GM19099 (cell line): ENCODE data around the gene SYTL2.
A peak's percentile ranks its signal among the peaks of the same experiment; 100 is the strongest.

Experiments
- POLR2A ChIP-seq: IDR thresholded peaks from 3 replicates; pipeline ENCODE4 v1.6.1; 2011; ENCODE audit warnings: low read depth; ENCODE audit not compliant: insufficient read length; ENCODE audit errors: extremely low read depth

SYTL2 gene

GRCh38 chr11:85699957-85700741, 110.8 kb downstream of the SYTL2 start:
- TF ChIP-seq POLR2A = no peak

GRCh38 chr11:85698195-85698594, 112.7 kb downstream of the SYTL2 start:
- TF ChIP-seq POLR2A = no peak

DNA sequence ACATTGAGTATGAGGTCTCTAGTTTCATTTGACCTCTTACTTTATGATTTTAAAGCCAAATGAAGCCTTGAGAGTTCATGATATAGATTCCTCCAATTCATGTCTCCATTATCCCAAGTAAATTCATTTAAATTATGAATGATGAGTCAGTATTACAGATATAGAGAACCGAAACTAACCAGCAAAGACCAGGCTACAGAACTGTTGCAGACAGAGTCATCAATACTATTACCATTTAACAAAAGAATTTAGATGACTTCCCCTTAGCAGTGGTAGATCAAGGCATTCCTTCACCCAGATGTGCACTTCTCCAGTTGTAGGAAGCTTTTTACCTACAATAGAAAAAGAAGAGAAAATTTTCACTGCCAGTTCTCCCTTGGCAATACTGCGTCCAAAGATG, 113.2 kb downstream of the SYTL2 start:
- no peak for TF ChIP-seq POLR2A

- no peak for TF ChIP-seq POLR2A
Measured at GRCh38 chr11:85695546-85695945, 115.4 kb downstream of the SYTL2 start.

GRCh38 chr11:85694385-85694980, 116.5 kb downstream of the SYTL2 start:
- no peak for TF ChIP-seq POLR2A

DNA sequence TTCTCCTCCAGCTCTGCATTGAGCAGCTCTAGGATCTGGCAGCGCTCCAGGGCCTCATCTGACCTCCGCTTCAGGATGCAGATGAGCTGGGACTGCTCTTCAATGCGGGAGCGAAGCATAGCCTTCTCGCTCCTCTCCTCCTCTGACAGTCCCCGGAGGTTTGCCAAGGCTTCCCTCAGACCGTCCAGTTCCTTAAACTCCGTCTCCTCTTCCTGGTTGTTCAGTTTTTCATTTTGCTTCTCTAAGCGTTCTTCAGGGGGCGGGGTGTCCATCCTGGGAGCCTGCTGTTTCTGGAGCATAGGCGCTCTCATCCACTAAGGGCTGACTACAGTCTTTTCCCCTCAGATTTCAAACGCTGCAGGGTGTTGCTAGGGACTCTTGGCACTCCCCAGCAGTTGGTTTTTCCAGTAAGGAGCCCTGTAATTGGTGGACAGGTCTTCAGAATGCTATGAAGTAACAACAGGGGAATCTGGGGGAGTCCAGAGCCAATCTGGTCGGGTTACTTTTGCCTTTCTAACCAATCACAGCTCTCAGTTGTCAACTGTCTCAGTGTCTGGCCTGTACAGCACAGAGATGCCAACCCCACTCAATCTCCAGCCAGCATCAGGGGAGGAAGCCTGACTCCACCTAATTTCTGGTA, 125.0 kb downstream of the SYTL2 start, which contains the start of gene CCDC89:
TSS of gene CCDC89 (minus strand) at position 376 of the 640 bp plus-strand sequence. CDS start at position 311, 65 bp downstream.
- TF ChIP-seq POLR2A = no peak

- no peak for TF ChIP-seq POLR2A
Measured at GRCh38 chr11:85685125-85685819, 125.7 kb downstream of the SYTL2 start.

- TF ChIP-seq POLR2A = peak; percentile 57
Measured at GRCh38 chr11:85682330-85683305, 128.3 kb downstream of the SYTL2 start.

GRCh38 chr11:85680897-85681296, 130.0 kb downstream of the SYTL2 start:
- TF ChIP-seq POLR2A = no peak

- no peak for TF ChIP-seq POLR2A
Measured at GRCh38 chr11:85679576-85679975, 131.4 kb downstream of the SYTL2 start.

DNA sequence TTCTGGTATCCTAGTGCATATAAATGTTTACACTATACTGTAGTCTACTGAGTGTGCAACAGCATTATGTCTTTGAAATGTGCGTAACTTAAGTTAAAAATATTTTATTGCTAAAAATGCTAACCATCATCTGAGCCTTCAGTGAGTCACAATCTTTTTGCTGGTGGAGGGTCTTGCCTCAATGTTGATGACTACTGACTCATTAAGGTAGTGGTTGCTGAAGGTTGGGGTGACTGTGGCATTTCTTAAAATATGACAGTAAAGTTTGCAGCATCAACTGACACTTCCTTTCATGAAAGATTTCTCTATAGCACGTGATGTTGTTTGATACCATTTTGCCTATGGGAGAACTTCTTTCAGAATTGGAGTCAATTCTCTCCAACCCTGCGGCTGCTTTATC, 137.5 kb downstream of the SYTL2 start:
- no peak for TF ChIP-seq POLR2A

DNA sequence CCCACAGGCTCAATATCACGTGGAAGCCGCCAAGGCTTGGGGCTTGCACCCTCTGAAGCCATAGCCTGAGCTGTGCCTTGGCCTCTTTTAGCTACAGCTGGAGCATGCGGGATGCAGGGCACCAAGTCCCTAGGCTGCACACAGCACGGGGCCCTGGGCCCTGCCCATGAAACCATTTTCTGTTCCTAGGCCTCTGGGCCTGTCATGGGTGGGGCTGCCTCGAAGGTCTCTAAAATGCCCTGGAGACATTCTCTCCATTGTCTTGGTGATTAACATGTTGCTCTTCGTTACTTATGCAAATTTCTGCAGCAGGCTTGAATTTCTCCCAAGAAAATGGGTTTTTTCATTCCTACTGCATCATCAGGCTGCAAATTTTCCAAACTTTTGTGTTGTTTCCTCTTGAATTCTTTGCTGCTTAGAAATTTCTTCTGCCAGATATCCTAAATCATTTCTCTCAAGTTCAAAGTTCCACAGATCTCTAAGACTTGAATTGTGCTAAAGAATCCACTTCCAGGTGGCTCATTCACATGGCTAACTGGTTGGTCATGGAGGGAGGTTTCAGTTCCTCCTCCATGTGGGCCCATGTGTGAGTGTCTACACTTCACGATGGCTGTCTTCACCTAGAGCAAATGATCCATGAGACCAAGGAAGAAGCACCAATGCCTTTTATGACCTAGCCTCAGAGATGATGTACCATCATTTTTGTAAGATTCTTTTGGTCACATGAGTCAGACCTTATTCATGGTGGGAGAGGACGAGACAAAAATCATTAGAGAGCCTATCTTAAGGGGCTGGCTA, 138.6 kb downstream of the SYTL2 start:
- no peak for TF ChIP-seq POLR2A

DNA sequence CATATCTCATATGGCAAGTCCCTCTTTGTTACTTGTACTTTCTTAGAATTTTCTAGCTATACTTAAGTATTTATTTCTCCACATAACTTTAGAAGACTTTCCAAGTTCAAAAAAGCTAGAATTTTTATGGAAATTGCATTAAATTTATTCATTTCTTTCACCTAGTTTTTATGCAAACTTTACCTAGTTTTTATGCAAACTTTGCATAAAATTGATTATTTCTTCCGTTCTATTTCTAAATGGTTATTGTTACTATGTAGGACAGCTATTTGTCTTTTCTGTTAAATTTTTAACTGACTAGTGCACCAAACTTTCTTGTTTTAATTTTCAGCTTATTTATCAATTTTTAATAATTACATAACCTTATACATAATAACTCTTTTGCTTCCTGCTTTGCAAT, 142.8 kb downstream of the SYTL2 start:
- TF ChIP-seq POLR2A = no peak

GRCh38 chr11:85666687-85667086, 144.3 kb downstream of the SYTL2 start:
- TF ChIP-seq POLR2A = no peak

- no peak for TF ChIP-seq POLR2A
Measured at GRCh38 chr11:85665733-85666132, 145.2 kb downstream of the SYTL2 start.
